ENCODE measurements around the gene SEMA3F.

DNA sequence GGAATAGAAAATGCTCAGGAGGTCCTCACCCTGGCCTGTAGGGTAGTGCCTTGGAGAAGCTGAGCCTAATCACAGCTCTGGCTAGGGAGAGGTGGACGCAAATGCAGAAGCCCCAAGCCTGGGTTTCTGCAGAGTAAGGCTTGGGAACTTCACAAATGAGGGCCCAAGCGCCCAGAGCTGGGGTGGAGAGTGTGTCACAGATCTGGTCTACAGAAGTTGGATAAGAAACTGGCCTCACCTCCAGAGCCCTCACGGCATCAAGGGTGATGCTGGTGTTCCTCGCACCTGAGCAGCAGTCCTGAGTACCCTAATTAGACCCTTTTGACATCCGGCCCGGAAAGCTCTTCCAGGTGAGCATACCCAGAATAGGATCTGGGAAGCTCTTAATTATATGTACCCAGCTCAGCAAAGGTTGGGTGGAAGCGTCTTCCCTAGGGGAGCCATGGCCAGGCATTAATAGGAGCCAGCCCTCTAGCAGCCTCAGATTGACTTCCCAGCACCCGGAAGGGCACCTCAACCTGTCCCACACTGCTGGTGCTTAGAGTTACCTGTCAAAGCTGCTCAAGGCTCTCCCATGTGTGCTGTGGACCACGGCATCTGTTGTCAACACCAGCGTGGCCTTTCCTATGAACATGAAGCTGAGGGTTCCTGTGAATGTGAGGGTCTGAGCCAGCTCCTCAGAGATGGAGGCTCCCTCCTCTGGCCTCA lies 34.6 kb upstream of the SEMA3F start:
- TF ChIP-seq, protein P1, sequence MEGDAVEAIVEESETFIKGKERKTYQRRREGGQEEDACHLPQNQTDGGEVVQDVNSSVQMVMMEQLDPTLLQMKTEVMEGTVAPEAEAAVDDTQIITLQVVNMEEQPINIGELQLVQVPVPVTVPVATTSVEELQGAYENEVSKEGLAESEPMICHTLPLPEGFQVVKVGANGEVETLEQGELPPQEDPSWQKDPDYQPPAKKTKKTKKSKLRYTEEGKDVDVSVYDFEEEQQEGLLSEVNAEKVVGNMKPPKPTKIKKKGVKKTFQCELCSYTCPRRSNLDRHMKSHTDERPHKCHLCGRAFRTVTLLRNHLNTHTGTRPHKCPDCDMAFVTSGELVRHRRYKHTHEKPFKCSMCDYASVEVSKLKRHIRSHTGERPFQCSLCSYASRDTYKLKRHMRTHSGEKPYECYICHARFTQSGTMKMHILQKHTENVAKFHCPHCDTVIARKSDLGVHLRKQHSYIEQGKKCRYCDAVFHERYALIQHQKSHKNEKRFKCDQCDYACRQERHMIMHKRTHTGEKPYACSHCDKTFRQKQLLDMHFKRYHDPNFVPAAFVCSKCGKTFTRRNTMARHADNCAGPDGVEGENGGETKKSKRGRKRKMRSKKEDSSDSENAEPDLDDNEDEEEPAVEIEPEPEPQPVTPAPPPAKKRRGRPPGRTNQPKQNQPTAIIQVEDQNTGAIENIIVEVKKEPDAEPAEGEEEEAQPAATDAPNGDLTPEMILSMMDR (conservative IDR thresholded peaks at IDR 0.05; ENCODE audit: low read depth in 2 of 2), result no peak; a peak in 1 of 4 replicates
- TF ChIP-seq POLR2AphosphoS5 (IDR thresholded peaks at IDR 0.05; ENCODE audit: low read depth) (no peak), JUNB (IDR thresholded peaks at IDR 0.05; ENCODE audit: unreplicated experiment) (no peak), EZH2phosphoT487 (IDR thresholded peaks at IDR 0.05; ENCODE audit: unreplicated experiment) (no peak)

All from GM23338 (cell line).